NCI-H82 treated with DMSO at 0.1 percent for 48 hours (cell line): ENCODE measurements around the gene MTIF2.
"Not testable (repeated sequence)": the region's sequence is repeated elsewhere in the genome, so short reads cannot be mapped to it uniquely, and the experiment has no call there.

Source experiments
- DNase-seq: peaks from one replicate; lab custom pipeline; 2025; ENCODE audit not compliant: unreplicated experiment; lab: John Stamatoyannopoulos, UW

MTIF2 gene

GRCh38 chr2:55200416-55200815 is 68.6 kb downstream of the MTIF2 start:
- DNase-seq: no peak

GRCh38 chr2:55196526-55196925 is 72.5 kb downstream of the MTIF2 start:
- DNase-seq: no peak

- DNase-seq: not testable (repeated sequence)
These were observed 77.1 kb downstream of the MTIF2 start for GRCh38 chr2:55191888-55192287.

GRCh38 chr2:55186837-55187236 is 82.2 kb downstream of the MTIF2 start:
- not testable (repeated sequence) for DNase-seq
